ENCODE measurements around the gene USHBP1. TPM values are rescaled to one million over a fixed set of nuclear protein-coding genes. Genes with fewer than 3 reads are reported as not detected.

USHBP1 gene
- total RNA-seq, 6 experiments from 2014 or later, result 0.81 to 3.6 (median 1.7) TPM

DNA sequence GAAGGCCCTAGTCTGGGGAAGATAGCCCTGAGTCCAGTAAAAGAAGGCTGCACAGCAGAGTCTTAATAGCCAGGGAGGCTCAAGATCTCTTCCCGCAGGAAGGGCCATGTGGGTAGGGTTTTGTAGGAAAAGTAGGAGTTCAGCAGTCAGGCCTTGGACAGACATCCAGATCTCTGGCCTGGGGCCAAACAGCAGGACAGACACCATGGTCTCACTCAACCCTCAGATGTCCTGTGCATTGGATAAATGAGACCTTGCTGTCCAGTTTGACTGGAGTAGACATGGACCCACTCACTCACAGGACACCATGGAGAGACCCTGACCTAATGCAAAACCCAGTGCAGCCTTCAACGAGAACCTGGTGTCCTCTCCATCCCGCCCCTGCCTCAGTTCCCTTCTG lies 34.7 kb downstream of the USHBP1 start:
- Histone ChIP-seq H3K27me3 (no peaks in the 10 kb centered on the region), H3K4me1 (peaks cover 0 to 18% (median 6%) of the 10 kb centered on the region in 4 donors), H3K27ac (no peak overlapping the region), H3K36me3 (peaks cover 0 to 32% (median 6%) of the 10 kb centered on the region in 4 donors), H3K4me3 (no peak overlapping the region), H3K9me3 (no peaks in the 10 kb centered on the region)
- ATAC-seq (no peak), DNase-seq (no peak)
- WGBS (ENCODE audit: insufficient coverage, low coverage, low lambda C conversion rate, missing lambda C conversion rate), result no CpG with 5 or more reads among the region's 3 CpGs
- intact Hi-C loops (cut with DNase I), result no loop called here
- TF ChIP-seq POLR2A (IDR thresholded peaks at IDR 0.05), result no peak
- TF ChIP-seq, protein P1, sequence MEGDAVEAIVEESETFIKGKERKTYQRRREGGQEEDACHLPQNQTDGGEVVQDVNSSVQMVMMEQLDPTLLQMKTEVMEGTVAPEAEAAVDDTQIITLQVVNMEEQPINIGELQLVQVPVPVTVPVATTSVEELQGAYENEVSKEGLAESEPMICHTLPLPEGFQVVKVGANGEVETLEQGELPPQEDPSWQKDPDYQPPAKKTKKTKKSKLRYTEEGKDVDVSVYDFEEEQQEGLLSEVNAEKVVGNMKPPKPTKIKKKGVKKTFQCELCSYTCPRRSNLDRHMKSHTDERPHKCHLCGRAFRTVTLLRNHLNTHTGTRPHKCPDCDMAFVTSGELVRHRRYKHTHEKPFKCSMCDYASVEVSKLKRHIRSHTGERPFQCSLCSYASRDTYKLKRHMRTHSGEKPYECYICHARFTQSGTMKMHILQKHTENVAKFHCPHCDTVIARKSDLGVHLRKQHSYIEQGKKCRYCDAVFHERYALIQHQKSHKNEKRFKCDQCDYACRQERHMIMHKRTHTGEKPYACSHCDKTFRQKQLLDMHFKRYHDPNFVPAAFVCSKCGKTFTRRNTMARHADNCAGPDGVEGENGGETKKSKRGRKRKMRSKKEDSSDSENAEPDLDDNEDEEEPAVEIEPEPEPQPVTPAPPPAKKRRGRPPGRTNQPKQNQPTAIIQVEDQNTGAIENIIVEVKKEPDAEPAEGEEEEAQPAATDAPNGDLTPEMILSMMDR (IDR thresholded peaks at IDR 0.05), result no peak

DNA sequence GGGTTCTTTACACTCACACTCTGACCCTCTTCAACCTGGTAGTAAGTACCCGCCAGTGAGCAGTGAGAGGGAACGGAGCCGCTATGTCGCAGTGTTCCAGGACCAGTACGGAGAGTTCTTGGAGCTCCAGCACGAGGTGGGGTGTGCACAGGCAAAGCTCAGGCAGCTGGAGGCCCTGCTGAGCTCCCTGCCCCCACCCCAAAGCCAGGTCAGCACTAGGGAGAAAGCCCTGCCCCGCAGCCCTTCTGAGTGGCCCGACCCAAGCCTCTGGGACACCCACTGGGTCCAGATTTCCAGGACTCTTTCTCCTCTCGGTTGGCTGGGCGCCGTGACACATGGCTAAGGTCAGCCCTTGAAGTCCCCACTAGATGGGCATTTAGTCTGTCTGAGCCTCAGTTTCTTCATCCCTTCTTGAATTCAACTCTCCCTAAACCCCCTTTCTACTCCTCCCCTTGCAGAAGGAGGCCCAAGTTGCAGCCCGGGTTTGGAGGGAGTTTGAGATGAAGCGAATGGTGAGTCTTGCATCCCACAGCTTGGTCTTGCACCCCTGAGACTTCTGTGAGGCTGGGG lies 36.7 kb downstream of the USHBP1 start:
- H3K36me3 ChIP-seq, result peaks cover 0 to 26% (median 6%) of the 10 kb centered on the region in 4 donors
- peak overlapping the region in 1 of 3 donors; percentile 66 for H3K27ac ChIP-seq
- 49% methylated on average over 3 of the region's 13 CpGs for WGBS (ENCODE audit: insufficient coverage, low coverage, low lambda C conversion rate, missing lambda C conversion rate)
- H3K9me3 ChIP-seq, result no peaks in the 10 kb centered on the region
- H3K27me3 ChIP-seq, result no peaks in the 10 kb centered on the region
- TF ChIP-seq POLR2A (IDR thresholded peaks at IDR 0.05), result no peak
- TF ChIP-seq, protein P1 (IDR thresholded peaks at IDR 0.05), result no peak
- ATAC-seq (peak; percentile 1 to 41 (median 12)), DNase-seq (peak in 2 of 3 donors; percentile 46 to 84)
- H3K4me3 ChIP-seq, result peak overlapping the region in 2 of 3 donors; percentile 76 to 77
- peaks cover 0 to 14% (median 6%) of the 10 kb centered on the region in 4 donors for H3K4me1 ChIP-seq
- intact Hi-C loops (cut with DNase I), result no loop called here

DNA sequence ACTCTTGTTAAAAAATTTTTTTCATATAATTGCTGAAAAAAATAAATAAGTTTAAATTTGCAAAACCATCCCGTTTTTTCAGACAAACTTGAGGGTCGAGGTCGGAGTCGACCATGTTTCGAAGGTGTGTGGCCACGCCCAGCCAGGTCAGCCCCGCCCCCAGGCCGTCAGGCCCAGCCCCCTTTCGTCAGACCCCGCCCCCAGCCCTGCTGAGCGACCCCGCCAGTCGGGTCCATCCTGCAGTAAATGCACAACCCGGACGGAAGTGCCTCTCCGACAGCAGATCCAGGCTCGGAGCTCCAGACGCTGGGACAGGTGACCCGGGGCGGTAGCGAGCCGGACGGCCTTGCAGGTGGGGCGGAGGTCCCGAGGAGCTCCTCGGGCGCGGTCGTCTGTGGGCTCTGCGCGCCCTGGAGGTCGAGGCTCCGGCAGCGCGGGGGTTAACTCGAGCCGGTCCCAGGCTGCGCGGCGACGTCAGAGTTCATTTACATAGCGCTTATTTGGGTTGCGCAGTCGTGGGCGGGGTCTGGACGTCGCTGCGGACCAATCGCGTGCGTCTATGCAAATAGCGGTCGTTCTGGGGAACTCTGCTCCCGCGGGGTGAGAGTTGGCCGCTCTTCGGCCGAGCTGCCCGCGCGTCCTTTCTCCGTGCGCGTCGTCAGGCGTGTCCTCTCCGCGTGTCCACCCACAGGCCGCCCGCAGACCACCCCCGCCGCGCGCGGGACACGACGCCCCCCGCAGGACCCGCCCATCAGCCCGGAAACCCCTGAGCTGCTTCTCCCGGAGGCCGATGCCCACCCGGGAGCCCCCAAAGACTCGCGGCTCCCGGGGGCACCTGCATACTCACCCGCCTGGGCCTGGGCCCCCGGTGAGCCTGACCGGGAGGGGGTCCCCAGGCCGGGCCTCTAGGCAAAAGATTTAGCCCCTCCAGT lies 38.3 kb downstream of the USHBP1 start, which contains the start of gene OCEL1:
Gene OCEL1 (plus strand): TSS at position 225 of the 932 bp plus-strand sequence. CDS start 22 bp downstream, at position 247.
- Histone ChIP-seq H3K4me1 (peaks cover 0 to 14% (median 6%) of the 10 kb centered on the region in 4 donors), H3K4me3 (peak within 1 kb of the TSS; percentile 76 to 88 (median 77)), H3K27ac (peak within 1 kb of the TSS; percentile 66 to 86 (median 80)), H3K36me3 (peaks cover 0 to 12% (median 4%) of the 10 kb centered on the region in 4 donors), H3K9me3 (no peaks in the 10 kb centered on the region), H3K27me3 (no peaks in the 10 kb centered on the region)
- WGBS (ENCODE audit: insufficient coverage, low coverage, low lambda C conversion rate, missing lambda C conversion rate), result under 1% methylated on average over 35 of the region's 90 CpGs
- intact Hi-C loops (cut with DNase I), result no loop called here
- peak; percentile 83 for TF ChIP-seq POLR2A (IDR thresholded peaks at IDR 0.05)
- TF ChIP-seq, protein P1 (IDR thresholded peaks at IDR 0.05), result no peak
- DNase-seq, result peak; percentile 98 to 99 (median 99)
- peak; percentile 89 to 94 (median 93) for ATAC-seq

DNA sequence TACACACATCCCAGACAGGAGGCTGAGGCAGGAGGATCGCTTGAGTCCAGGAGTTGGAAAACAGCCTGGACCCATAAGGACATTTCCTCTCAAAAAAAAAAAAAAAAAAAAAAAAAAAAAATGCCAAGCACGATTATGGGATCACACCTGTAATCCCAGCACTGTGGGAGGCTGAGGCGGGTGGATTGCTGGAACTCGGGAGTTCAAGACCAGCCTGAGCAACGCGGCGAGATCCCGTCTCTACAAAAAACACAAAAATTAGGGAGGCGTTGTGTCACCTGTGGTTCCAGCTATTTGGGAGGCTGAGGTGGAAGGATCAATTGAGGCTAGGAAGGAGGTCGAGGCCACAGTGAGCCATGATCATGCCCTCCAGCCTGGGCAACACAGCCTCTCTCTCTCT lies 39.5 kb downstream of the USHBP1 start:
- H3K36me3 ChIP-seq, result peaks cover 0 to 4% (median 0%) of the 10 kb centered on the region in 4 donors
- ATAC-seq, result no peak
- DNase-seq, result no peak
- intact Hi-C loops (cut with DNase I), result no loop called here
- no peak overlapping the region for H3K4me3 ChIP-seq
- H3K4me1 ChIP-seq, result peaks cover 0 to 14% (median 6%) of the 10 kb centered on the region in 4 donors
- no peaks in the 10 kb centered on the region for H3K9me3 ChIP-seq
- TF ChIP-seq, protein P1 (IDR thresholded peaks at IDR 0.05), result no peak
- no peak for TF ChIP-seq POLR2A (IDR thresholded peaks at IDR 0.05)
- H3K27ac ChIP-seq, result no peak overlapping the region
- H3K27me3 ChIP-seq, result no peaks in the 10 kb centered on the region
- 86% methylated on average over 9 of the region's 10 CpGs for WGBS (ENCODE audit: insufficient coverage, low coverage, low lambda C conversion rate, missing lambda C conversion rate)

All from right lobe of liver (tissue), 6 donors.